Lower leg skin (tissue), 3 donors: Measurements from ENCODE around the gene SLC22A23.

Experiments used
- CTCF ChIP-seq, 3 donors: fragments of 450-650 bp; IDR thresholded peaks; one replicate each; pipeline ENCODE4 v1.5.1; 2016; ENCODE audit warnings: antibody characterized with exemption in 3 of 3, mild to moderate bottlenecking in 3 of 3, moderate library complexity in 2 of 3
- POLR2A ChIP-seq, 2 donors: fragments of 450-650 bp; IDR thresholded peaks; one replicate each; pipeline ENCODE4 v1.6.1; 2016 to 2017; ENCODE audit warnings: antibody characterized with exemption in 2 of 2, mild to moderate bottlenecking in 1 of 2, moderate library complexity in 1 of 2

- TF ChIP-seq CTCF (IDR thresholded peaks at IDR 0.05) (no peak), POLR2A (IDR thresholded peaks at IDR 0.05) (no peak)
Observed at GRCh38 chr6:3410385-3411360, 46.2 kb downstream of the SLC22A23 start.
